ENCODE results near the gene ERFE.

The ERFE gene

GRCh38 chr2:238131761-238132462 is 26.9 kb upstream of the ERFE start:
- Mint-ChIP-seq H3K9me3 (no peaks in the 10 kb centered on the region), H3K36me3 (ENCODE audit: low read depth) (no peaks in the 10 kb centered on the region), H3K4me3 (no peak overlapping the region), H3K4me1 (peaks cover 20% of the 10 kb centered on the region), H3K27ac (no peak overlapping the region), H3K27me3 (ENCODE audit: low read depth) (no peaks in the 10 kb centered on the region)
- TF ChIP-seq CTCF (IDR thresholded peaks at IDR 0.05; ENCODE audit: unreplicated experiment in 3 of 3): no peak

DNA sequence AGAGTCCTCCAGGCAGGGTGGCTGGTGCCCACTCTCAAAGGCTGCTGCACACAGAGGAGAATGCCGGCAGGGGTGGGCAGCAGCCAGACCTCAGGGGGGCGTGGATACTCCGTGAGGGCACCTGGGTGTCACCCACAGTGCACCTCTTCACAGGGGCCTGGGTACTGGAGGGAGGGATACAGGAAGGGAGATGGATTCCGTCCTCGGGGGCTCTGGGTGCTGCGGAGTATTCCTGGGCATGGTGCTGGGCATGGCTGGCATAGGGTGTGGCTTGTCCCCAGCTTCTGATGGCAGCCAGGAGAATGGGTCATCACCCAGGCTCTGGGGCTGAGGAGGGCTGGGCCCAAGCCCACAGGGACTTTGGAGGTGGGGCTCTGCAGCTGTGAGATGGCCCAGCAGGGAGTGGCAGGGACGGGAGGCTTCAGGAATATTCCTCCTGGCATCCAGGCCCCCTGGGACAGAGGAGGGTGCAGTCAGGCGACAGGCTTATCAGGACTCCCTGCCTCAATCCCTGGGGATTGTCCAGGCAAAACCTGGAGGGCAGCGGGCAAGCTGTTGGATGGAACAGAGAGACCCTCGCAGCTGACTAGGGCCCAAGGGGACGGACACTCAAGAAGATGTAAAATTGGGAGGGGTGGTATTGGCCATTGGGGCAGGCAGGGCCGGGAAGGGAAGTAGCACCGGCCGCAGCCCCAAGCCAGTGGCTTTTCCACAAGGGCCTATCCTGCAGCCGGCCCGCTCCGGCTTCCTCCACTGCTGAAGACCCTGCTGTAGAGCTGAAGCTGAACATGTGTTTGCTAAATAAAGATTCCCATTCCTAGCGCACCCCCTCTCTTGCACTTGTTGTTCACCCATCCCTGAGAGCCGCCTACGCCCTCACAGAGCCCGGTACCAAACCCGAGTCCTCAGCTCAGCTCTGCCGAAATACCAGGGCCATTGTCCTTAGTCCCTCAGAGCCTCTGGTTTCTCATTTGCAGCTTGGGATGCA is 26.0 kb upstream of the ERFE start:
- Mint-ChIP-seq H3K27me3 (ENCODE audit: low read depth) (no peaks in the 10 kb centered on the region), H3K4me1 (peaks cover 22% of the 10 kb centered on the region)
- no peak for TF ChIP-seq CTCF (IDR thresholded peaks at IDR 0.05; ENCODE audit: unreplicated experiment in 3 of 3)

DNA sequence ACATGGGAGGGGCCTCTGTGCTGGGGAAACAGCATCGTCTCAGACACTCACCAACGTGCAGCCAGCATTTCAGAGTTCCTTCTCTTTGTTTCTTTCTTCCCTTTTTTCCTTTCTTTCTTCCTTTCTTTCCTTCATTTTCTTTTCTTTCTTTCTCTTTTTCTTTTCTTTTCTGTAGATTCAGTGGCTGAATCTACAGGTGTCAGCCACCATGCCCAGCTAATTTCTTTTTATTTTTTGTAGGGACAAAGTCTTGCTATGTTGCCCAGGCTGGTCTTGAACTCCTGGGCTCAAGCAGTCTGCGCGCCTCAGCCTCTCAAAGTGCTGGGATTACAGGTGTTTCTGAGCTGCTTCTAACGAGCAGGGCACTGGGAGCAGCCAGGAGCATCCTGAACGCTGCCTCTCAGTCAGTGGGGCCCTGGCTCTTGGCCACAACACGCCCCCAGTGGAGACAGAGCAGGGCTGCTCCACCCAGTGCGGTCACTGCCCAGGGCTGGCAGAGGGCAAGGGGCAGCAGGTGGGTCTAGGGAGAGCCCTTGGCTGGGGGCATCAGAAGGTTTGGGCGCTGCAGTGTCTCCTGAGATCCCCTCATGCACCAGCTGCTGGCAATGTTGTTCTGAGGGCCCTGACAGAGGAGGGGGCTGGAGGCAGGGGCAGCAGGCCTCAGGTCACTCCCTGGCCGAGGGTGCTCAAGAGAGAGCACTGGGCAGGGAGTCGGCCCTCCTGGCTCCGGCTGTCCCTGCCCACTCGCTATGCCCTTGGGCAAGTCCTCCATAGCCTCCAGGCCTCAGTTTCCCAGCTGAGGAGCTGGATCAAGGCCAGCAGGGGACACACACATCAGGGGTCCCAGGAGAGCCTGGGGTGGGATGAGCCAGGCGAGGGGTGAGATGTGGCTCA is 25.0 kb upstream of the ERFE start:
- H3K4me3 Mint-ChIP-seq: no peak overlapping the region
- TF ChIP-seq CTCF (IDR thresholded peaks at IDR 0.05; ENCODE audit: unreplicated experiment in 3 of 3): no peak
- no peaks in the 10 kb centered on the region for H3K27me3 Mint-ChIP-seq (ENCODE audit: low read depth)
- no peaks in the 10 kb centered on the region for H3K36me3 Mint-ChIP-seq (ENCODE audit: low read depth)
- peaks cover 28% of the 10 kb centered on the region for H3K4me1 Mint-ChIP-seq
- no peaks in the 10 kb centered on the region for H3K9me3 Mint-ChIP-seq
- peak overlapping the region in 1 of 3 experiments; percentile 24 for H3K27ac Mint-ChIP-seq

More for the DNA sequence above, 26.0 kb upstream of the ERFE start:
- Mint-ChIP-seq H3K27ac (peak overlapping the region in 1 of 3 experiments; percentile 24), H3K4me3 (no peak overlapping the region), H3K36me3 (ENCODE audit: low read depth) (no peaks in the 10 kb centered on the region), H3K9me3 (no peaks in the 10 kb centered on the region)

DNA sequence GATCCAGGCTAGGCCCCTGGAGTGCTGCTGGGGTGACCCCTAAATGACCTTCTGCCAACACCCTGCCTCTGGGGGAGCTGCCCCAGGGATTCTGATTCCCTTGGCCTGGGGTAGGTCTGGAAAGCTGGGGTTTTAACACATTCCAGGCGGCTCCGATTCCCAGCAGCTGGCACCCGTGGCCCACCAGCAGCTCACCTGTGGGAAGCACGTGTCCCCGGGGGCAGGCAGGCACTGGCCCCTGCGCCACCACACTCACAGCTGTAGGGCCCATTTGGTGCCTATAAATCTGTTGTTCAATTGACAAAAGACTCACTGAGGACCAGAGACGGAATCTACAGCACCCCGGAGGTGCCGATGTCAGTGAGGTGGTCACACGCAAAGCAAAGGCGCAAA is 24.4 kb upstream of the ERFE start:
- no peak overlapping the region for H3K27ac Mint-ChIP-seq
- peaks cover 28% of the 10 kb centered on the region for H3K4me1 Mint-ChIP-seq
- no peaks in the 10 kb centered on the region for H3K27me3 Mint-ChIP-seq (ENCODE audit: low read depth)
- H3K9me3 Mint-ChIP-seq: no peaks in the 10 kb centered on the region
- H3K4me3 Mint-ChIP-seq: no peak overlapping the region
- TF ChIP-seq CTCF (IDR thresholded peaks at IDR 0.05; ENCODE audit: unreplicated experiment in 3 of 3): no peak
- H3K36me3 Mint-ChIP-seq (ENCODE audit: low read depth): no peaks in the 10 kb centered on the region

DNA sequence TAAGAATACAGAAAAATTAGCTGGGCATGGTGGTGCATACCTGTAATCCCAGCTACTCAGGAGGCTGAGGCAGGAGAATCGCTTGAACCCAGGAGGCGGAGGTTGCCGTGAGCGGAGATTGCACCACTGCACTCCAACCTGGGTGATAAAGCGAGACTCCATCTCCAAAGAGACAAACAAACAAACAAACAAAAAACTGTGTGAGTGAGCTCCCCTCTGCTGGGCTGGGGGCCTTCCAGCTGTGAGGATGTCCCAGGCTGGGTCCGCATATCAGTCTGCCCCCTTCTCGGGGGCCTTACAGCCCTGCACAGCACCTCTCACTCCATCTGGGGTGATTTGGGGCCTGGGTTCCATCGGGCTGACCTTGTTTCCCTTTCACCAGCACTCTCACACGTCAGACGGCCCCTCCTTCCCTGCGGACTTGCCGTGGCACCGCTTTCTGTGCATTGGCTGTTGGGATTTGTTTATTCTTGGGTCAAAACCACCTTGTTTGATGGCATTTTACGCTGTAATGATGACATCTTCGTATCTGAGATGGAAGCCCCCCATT is 23.1 kb upstream of the ERFE start:
- Mint-ChIP-seq H3K27me3 (ENCODE audit: low read depth) (no peaks in the 10 kb centered on the region), H3K4me3 (no peak overlapping the region), H3K9me3 (no peaks in the 10 kb centered on the region), H3K27ac (no peak overlapping the region), H3K36me3 (ENCODE audit: low read depth) (no peaks in the 10 kb centered on the region), H3K4me1 (peaks cover 28% of the 10 kb centered on the region)
- no peak for TF ChIP-seq CTCF (IDR thresholded peaks at IDR 0.05; ENCODE audit: unreplicated experiment in 3 of 3)

Data from nephron (organoid).